ENCODE measurements around the gene HSPH1.

Gene HSPH1

GRCh38 chr13:31131470-31131961 is 30.2 kb downstream of the HSPH1 start:
- TF ChIP-seq, protein P1, sequence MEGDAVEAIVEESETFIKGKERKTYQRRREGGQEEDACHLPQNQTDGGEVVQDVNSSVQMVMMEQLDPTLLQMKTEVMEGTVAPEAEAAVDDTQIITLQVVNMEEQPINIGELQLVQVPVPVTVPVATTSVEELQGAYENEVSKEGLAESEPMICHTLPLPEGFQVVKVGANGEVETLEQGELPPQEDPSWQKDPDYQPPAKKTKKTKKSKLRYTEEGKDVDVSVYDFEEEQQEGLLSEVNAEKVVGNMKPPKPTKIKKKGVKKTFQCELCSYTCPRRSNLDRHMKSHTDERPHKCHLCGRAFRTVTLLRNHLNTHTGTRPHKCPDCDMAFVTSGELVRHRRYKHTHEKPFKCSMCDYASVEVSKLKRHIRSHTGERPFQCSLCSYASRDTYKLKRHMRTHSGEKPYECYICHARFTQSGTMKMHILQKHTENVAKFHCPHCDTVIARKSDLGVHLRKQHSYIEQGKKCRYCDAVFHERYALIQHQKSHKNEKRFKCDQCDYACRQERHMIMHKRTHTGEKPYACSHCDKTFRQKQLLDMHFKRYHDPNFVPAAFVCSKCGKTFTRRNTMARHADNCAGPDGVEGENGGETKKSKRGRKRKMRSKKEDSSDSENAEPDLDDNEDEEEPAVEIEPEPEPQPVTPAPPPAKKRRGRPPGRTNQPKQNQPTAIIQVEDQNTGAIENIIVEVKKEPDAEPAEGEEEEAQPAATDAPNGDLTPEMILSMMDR (IDR thresholded peaks at IDR 0.05; ENCODE audit: low read depth, low read length): no peak
- DNase-seq (ENCODE audit: extremely low read depth, low read depth): no peak

GRCh38 chr13:31129419-31129818 is 32.3 kb downstream of the HSPH1 start:
- TF ChIP-seq, protein P1 (IDR thresholded peaks at IDR 0.05; ENCODE audit: low read depth, low read length): no peak
- no peak for DNase-seq (ENCODE audit: extremely low read depth, low read depth)

DNA sequence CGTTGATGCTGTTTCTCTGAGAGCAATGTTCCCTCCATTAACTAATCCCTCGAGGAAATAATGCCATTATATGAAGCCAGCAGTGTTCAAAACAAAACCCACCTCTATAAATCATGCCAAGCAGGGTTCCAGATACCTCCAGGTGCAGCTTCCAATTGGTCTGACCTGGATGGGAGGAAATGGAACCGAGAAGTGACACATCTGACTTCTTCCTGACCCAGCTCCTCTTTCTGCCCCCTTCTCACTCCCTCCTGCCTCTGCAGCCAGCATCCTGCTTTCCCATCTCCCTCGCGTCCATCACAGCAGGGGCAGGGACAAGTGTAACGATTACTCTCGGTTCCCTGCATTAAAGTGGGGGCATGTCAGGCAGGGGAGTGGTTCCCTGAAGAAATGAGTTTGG is 37.5 kb downstream of the HSPH1 start:
- TF ChIP-seq, protein P1 (IDR thresholded peaks at IDR 0.05; ENCODE audit: low read depth, low read length): no peak
- DNase-seq (ENCODE audit: extremely low read depth, low read depth): no peak

DNA sequence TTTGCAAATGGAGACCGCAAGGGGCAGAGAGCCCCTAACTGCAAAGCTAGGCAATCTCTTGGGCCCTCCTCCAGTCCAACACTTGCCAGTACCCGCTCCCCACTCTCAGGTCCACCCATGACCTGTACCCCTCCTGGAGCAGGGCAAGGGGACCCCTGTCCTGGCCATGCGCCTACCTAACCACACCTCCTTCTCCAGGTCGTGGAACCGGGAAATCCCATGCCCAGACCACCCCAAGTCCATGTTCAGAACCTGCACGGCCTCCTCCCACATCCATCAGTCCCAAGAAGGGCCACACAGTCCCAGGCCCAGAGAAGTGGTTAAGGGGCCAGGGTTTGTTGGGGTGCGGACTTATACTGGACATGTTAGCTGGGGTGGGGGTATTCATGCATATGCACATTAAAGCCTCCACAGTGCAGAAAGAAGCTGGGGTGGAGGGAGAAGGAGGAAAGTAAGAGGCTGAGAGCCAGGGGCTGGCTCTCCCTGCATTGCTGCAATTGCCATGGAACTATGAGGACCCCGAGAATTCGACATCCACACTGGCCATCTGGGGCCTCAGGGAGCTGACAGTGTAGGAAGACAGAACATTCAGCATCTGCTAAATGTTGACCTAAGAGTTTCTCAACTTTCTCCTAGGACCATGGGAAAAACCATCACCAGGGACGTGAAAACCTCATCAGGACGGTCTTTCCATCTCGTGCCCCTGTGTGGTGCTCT is 39.0 kb downstream of the HSPH1 start:
- no peak for DNase-seq (ENCODE audit: extremely low read depth, low read depth)
- TF ChIP-seq, protein P1 (IDR thresholded peaks at IDR 0.05; ENCODE audit: low read depth, low read length): no peak

GRCh38 chr13:31122143-31122542 is 39.6 kb downstream of the HSPH1 start:
- TF ChIP-seq, protein P1 (IDR thresholded peaks at IDR 0.05; ENCODE audit: low read depth, low read length): no peak
- no peak for DNase-seq (ENCODE audit: extremely low read depth, low read depth)

DNA sequence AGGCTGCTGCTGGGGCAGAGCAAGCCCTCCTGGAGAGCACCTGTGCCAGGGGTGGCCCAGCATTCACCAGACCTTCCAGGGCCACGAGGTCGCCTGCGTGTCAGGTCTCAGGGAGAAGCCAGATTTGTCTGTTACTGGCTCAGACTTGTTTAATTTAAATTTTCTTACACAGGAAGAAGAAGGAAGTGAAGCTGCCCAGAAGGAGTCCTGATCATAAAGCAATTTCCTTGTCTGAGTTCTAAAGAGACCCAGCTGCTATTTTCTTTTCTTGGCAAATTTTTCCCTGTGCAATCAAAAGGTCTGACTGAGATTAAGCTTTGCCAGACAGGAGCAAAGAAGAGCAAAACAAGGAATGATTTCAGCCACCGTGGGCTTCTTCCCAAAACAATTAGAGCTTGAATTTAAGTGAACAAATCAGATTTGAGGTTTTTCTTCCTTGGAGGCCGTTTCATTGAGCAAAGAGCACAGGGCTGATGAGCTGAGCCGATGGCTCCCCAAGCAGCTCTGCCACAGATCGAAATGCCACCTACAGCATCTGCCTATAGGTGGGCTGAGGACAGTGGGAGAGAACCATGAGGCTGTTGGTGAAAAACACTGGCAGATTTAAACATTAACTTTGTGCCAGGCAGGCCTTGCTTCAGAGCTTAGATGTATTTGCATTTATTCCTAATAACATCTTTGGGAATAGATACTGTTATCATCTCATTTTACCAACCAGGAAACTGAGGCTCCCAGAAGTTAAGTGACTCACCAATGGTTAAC is 40.1 kb downstream of the HSPH1 start:
- TF ChIP-seq, protein P1 (IDR thresholded peaks at IDR 0.05; ENCODE audit: low read depth, low read length): no peak
- no peak for DNase-seq (ENCODE audit: extremely low read depth, low read depth)

Data from AG09319 (cell line).